CD4-positive, alpha-beta T cell treated with Interleukin-17A for 1 hour (primary cell): ENCODE measurements around the gene C1orf174.
A peak's percentile ranks its signal among the peaks of the same experiment; 100 is the strongest.

ENCODE experiments used
- DNase-seq: peaks from one replicate; pipeline ENCODE4 v3.0.0-alpha.2; 2020

Gene C1orf174

GRCh38 chr1:3893190-3893589, 6.9 kb downstream of the C1orf174 start:
- no peak for DNase-seq

GRCh38 chr1:3892748-3893147, 7.3 kb downstream of the C1orf174 start:
- DNase-seq, result no peak

- no peak for DNase-seq
Observed at GRCh38 chr1:3891329-3891865, 8.7 kb downstream of the C1orf174 start.

GRCh38 chr1:3890389-3891328, 9.4 kb downstream of the C1orf174 start:
- peak; percentile 69 for DNase-seq

GRCh38 chr1:3889936-3890335, 10.1 kb downstream of the C1orf174 start:
- DNase-seq, result peak; percentile 53

- DNase-seq, result no peak
Observed at GRCh38 chr1:3888301-3888700, 11.8 kb downstream of the C1orf174 start.

- DNase-seq, result no peak
Observed at GRCh38 chr1:3886691-3887090, 13.4 kb downstream of the C1orf174 start.

- no peak for DNase-seq
Observed at GRCh38 chr1:3886106-3886670, 13.9 kb downstream of the C1orf174 start.

GRCh38 chr1:3885611-3886010, 14.5 kb downstream of the C1orf174 start:
- DNase-seq, result no peak

GRCh38 chr1:3884966-3885365, 15.1 kb downstream of the C1orf174 start:
- no peak for DNase-seq

GRCh38 chr1:3883194-3883925, 16.7 kb downstream of the C1orf174 start:
- DNase-seq, result peak; percentile 61

- DNase-seq, result no peak
Observed at GRCh38 chr1:3881193-3881480, 18.9 kb downstream of the C1orf174 start.

GRCh38 chr1:3880429-3881192, 19.5 kb downstream of the C1orf174 start:
- no peak for DNase-seq

GRCh38 chr1:3879787-3880428, 20.2 kb downstream of the C1orf174 start:
- no peak for DNase-seq

- DNase-seq, result no peak
Observed at GRCh38 chr1:3879099-3879498, 21.0 kb downstream of the C1orf174 start.

- no peak for DNase-seq
Observed at GRCh38 chr1:3876716-3877115, 23.4 kb downstream of the C1orf174 start.

- DNase-seq, result no peak
Observed at GRCh38 chr1:3874736-3875135, 25.3 kb downstream of the C1orf174 start.

GRCh38 chr1:3872546-3872945, 27.5 kb downstream of the C1orf174 start:
- DNase-seq, result no peak

- no peak for DNase-seq
Observed at GRCh38 chr1:3871451-3871805, 28.6 kb downstream of the C1orf174 start.

- DNase-seq, result no peak
Observed at GRCh38 chr1:3869751-3870301, 30.2 kb downstream of the C1orf174 start.

GRCh38 chr1:3868464-3869006, 31.5 kb downstream of the C1orf174 start:
- no peak for DNase-seq
